T-helper 1 cell (primary cell): ENCODE measurements around the gene OLFM1.
A peak's percentile ranks its signal among the peaks of the same experiment; 100 is the strongest.

ENCODE experiments used
- DNase-seq, 5 donors: peaks; one replicate each; pipeline ENCODE4 v3.0.0-alpha.2; 2012 to 2020
- total RNA-seq, 4 donors: gene quantifications; one replicate each; lab custom pipeline; 2026; lab: John Stamatoyannopoulos, UW

Gene OLFM1
- 0 reads per million in 4 donors for total RNA-seq

DNA sequence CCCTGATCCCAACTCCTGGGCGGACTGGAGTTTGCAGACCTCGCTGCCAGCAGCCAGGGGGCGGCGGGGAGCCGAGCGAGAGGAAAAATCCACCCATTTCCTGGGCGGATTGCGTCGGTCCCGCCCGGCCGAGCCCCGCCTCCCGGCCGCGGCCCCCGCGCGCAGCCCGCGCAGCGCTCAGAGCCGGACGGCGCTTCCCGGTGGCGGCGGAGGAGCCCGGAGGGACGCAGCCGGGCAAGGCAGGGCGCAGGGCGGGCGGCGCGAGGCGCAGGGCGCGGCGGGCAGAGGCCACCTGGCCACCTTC, at the start of gene OLFM1:
OLFM1 (plus strand) TSS at position 180 of the 304 bp plus-strand sequence. CDS start 322 bp downstream, outside the sequence.
- peak in 1 of 5 donors; percentile 31 for DNase-seq

DNA sequence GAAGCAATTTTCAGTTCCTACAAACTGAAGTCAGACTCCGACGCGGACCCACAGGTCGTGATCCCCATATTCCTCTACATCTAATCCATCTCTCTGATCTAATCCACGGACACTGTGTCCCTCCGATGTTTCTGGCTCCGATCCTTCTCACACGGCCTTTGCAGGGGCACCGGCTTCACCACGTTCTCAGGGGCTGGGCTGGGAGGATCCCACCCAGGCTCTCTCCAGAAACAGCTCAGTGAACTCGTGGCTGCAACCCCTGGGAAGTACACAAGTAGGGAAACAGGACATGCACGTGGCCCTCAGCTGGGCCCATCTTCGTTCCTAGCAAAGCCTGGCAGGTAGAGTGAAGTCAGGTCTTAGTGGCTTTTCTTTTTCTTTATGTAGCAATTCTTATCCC, 49.1 kb upstream of the OLFM1 start:
- no peak for DNase-seq

DNA sequence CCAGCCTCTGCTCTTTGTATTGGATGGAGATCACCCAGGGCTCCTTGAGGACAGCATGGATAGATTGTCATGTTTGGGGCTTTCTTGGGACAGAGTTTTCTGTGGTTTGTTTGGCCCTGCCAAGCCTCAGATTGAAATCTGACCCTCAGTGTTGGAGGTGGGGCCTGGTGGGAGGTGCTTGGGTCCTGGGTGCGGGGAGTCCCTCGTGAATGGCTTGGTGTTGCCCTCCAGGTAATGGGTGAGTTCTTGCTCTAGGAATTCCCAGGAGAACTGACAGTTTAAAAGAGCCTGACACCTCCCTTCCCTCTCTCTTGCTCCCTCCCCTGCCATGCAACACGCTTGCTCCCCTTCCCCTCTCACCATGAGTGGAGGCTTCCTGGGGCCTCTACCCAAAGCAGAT, 48.6 kb upstream of the OLFM1 start:
- DNase-seq = no peak

DNA sequence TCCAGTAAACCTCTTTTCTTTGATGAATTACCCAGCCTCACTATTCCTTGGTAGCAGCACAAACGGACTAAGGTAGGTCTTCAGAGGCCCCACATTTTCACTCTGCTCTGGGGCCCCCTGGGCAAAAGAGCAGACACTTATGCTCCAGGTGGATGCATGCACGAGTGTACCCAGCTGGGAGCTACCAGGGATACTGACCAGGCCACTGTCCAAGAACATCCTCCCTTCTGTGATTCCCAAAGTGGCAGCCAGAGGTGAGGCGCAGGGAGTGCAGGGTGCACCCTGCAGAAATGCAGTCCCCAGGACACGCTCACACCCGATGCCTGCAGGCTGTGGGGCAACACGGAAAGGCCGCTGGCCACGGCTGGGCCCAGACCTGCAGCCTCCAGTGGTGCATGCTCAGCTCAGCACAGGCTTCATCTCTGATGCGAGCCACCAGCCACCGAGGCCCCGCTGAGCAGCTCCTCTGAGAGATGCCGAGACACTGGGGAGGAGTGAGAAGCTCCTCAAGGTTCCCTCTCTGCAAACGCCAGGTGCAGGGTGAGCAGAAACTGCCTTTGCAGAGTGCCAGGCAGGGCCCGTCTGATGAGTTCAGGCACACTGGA, 48.1 kb upstream of the OLFM1 start:
- no peak for DNase-seq

DNA sequence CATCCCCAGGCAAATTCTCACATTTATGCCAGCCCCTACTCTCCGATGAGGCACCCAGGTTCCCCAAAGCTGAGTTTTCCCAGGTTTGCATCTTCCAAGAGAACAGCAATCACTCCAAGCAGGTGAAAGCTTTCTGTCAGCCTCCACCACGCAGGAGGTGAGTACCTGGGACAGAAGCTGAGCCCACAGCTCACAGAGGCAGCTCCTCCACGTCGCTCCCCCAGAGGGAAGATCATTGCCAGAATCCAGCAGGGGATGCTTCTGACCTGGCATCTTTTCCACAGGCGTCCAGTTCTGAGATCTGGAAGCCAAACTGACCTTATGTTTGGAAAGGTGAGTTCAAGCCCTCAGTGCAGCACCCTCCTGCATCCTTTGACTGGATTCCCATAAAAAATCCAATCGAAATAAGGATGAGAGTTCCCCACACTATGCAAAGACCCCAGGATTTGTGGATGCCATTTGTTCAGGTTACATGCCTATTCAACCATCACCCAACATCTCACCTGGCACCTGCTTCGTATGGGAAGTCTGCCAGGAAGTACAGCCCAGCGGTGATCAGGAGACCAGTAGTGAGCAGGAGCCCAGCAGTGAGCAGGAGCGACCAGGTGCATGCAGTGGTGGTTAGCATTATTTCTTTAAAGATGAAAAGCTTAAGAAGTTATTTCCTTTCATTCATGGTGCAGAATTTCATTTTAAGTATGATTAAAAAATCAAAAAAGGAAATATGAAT, 47.4 kb upstream of the OLFM1 start:
- DNase-seq = no peak

DNA sequence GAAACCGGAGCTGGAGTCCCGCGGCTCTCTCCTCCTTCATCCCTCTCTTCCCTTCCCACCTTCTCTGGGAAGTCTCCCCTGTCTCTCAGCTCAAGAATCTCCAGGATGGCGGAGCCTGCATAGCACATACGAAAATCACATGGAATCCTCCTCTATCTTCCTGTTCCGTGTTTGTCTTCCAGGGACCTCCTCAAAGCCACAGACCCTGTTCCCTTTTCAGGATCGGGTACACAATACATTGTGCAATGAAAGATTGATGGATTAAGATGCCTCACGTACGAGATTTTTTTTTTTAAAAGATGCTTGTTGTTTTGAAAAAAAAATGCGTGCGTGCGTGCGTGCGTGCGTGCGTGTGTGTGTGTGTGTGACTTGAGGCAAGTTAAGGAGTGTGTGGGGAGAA, 46.6 kb upstream of the OLFM1 start:
- no peak for DNase-seq

DNA sequence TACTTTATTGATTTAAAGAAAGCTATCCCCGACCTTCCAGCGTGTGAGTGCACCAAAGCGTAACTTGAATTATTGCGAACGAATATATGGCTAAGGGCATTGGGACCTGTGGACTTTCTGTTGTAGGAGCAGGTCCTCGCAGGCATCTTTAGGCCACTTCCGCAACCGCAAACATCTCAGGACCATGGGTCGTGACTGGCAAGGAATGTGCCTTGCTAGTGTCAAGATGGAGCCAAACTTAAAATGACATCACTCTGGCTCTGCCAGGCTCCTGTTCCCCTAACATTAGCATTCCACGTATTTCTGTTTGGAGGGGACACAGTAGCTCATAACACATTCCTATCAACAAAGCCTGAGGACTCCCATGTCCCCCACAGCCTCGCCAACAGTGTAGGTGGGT, 44.1 kb upstream of the OLFM1 start:
- DNase-seq = no peak

DNA sequence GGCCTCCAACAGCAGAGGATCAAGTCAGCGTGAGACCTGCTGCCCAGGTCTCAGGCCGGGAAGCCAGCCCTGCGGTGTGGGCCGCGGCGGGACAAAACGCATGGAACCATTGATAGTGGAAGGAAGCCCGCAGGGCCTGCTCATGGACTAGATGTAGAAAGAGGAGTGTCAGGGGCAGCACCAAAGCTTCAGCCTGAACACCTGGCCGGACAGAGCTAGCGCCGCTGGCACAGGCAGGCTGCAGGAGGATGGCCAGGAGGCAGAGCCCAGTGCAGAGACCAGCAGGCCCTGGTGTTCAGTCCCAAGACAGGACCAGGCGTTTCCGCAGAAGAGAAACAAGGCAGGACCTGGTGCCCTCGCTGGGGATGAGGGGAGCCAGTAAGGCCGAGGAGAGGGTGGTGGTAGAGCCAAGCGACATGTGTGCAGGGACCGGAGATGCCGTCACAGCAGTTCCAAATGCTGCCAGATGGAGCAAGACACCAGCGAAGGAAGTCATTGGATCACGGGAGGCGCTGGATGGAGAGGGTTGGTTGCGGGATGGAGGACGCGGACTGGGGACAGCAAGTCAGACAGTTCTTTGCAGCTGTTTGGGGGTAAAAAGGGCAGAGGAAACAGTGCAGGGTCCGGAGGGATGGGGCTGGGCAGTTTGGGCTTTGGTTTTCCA, 42.1 kb upstream of the OLFM1 start:
- no peak for DNase-seq

DNA sequence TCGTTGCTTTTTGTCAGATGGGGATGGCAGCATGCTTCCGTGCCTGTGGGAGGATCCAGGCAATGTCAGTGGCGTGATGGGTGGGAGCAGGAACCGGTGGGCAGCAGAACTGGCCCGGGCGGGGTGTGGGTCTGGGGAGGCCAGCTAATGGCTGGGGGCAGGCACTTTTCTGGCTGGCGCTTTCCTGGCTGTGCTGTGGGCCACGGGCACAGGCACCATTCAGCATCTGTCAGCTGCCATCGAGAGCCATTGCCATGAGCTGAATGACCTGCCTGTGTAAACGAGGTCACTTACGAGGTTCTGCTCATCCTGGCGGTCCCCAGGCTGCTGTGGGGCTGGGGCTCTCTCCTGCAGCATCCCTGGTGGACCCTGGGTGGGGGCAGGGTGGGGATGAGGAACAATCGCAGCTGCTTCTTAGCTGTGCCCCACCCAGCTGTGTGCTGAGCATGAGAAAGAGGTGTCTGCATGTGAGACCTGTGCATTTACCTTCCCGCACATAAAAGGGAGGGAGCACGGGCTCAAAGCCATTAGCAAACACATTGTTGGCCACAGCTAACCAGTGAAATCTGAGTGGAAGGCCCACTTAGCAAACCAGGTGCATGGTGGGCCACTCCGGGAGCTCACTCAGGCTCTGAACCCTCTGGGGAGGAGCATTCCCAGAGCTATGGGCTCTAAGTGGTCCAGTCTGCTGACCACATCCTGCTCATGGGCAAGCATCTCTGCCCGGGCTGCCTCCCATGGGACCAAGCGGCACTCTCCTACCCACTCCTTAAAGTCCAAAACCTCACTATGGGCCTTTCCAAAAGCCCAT, 41.3 kb upstream of the OLFM1 start:
- no peak for DNase-seq

DNA sequence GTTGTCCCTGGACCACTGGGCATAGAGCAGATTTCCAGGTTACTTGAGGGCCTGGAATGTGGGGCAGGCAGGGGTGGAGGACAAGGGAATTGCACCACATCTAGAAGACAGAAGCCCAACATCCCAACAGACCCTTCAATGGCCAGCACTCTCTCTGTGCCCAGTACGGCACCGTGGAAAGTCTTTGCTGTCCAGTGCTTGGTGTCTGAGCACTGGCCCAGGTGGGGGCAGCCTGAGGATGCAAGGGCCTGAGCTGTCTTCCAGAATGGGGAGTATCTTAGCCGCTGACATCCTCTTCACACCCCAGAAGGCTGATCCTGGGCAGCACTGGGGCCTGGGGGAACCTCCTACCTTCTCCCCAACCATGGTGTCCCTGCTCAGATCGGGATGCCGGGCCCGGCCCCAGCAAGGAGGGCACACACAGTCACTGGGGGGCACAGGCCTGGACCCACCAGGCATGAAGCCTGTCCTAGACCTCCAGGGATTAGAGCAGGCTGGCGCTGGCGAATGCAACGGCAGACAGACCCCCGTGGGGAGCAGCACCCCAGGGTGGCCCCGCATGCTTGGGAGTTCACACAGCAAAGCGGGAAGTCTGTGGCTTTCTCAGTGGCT, 40.6 kb upstream of the OLFM1 start:
- DNase-seq = no peak

DNA sequence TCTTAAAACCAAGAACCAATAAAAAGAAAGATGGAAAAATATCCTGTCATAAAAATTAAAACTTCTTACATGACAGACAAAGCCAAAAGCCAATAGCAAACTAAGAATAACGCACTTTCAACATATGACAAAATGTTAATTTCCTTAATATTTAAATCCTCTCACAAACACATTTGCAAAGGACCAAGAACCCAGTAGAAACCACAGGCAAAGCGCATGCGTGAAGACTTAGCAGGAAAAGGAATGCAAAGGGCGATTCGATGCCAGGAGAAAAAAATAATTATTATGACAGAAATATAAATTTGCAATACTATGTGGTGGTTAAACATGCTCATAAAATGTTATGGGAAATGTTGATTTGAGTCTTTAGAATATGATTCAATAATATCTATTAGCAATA, 39.9 kb upstream of the OLFM1 start:
- DNase-seq = no peak

DNA sequence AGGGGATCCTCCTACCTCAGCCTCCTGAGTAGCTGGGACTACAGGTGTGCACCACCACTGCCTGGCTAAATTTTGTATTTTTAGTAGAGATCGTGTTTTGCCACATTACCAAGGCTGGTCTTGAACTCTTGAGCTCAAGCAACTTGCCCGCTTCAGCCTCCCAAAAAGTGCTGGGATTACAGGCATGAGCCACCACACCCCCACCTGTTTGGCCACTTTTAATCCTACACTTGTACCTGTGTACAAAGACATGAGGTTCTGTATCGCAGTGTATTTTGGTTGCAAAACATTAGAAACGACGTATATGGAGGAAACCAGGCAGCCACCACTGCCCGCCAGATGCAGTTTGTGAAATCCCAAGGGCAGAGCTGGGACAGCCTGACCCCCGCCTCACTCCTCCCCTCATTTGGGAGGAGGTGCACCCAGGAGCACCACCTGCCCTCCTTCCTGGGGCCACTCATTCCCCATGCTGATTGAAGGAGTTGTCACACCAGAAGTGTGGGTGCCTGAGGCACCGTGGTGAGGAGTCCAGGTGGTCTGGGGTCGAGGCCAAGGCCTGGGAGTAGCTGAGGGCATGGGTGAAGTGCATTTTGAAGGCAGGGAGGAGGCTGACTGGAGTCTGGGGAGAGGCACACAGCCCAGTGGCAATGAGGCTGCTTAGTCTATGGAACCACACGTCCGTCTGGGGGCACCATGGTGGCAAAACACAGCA, 39.3 kb upstream of the OLFM1 start:
- DNase-seq = no peak

DNA sequence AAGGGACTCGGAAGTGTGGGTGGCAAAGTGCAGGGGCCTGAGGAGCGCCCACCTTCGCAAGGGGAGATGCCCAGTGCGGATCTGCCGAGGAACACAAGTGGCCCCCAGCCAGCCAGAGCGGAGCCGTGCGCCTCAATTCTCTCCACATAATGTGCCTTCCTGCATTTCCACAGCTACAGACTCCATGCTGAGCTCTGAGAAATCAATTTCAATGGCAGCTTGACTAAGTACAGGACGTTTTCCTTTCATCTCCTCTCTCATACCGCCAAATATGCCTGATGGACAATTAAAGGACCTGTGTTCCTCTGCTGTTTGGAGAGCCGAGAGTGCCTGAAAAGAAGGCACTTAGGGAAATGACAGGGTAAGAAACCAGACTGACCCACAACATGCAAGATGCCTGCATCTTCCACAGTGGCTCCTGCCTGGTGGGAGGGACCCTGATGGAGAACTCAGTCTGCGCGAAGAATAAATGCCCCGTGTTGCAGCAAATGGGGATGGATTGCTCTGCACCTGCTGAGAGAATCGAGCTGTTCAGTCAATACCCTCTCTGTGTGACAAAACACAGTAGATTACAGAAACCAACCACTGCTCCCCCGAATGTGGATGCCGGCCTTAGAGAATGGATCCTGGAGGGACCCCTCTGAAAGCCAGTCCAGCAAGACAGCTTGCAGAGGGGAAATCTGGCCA, 38.6 kb upstream of the OLFM1 start:
- no peak for DNase-seq

DNA sequence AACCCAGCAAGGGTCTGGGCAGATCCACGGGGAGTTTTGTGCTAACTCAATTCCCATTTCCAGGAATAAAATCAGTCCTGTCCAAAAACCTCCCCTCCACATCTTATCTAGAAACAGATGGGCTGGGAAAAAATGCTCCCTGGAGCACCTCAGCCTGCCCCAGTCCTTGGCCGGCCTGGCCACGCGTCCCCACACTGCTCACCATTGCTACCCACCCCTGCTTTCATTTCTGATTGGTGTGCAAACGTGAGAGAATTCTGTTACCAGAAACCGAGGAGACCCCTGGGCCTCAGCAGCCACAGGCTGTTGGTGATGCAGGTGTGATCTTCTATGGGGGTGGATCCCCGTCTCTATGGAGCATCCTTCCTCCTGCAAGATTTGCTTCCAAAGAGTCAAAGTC, 38.0 kb upstream of the OLFM1 start:
- no peak for DNase-seq

DNA sequence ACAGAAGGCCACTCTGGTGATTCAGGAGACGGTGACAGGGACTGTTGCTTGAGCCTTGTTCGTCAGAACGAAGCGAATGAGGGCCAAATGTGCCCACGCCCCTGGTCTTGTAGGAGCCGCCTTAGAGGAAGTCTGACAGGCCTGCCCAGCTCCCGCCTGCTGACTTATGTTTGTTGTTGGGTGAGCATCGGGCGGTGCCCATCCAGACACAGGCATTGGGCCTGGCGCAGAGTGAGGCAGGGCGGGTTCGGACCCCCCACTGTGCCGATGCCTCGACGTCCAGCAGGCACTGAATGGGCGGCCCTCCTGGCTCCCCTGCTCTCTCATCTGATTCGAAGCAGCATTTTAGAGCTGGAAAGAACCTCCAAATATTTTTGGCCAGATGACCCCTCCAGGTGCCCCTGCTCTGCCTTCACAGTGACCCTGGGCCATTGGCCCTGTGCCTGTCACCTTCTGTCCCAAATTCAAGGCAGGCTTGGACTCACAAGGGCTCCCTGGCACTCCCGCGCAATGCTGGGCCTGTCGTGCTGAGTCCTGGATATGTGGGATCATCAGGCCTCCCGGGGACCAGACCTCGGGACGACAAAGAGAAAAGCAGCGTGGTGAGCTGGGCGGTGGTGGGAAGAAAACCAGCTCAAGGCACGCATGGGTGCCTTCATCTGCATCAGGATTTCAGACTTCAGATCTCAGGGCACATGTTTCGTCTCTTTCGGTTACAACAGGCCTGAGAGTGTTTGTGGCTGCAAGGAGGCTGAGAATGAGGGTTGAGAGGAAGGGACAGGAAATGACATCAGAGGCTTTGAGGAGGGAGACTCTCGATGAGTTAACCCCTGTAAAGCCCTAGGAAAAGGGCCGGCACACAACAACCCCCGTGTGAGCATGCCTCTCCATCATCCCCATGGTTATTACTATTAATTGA, 37.1 kb upstream of the OLFM1 start:
- DNase-seq = no peak

DNA sequence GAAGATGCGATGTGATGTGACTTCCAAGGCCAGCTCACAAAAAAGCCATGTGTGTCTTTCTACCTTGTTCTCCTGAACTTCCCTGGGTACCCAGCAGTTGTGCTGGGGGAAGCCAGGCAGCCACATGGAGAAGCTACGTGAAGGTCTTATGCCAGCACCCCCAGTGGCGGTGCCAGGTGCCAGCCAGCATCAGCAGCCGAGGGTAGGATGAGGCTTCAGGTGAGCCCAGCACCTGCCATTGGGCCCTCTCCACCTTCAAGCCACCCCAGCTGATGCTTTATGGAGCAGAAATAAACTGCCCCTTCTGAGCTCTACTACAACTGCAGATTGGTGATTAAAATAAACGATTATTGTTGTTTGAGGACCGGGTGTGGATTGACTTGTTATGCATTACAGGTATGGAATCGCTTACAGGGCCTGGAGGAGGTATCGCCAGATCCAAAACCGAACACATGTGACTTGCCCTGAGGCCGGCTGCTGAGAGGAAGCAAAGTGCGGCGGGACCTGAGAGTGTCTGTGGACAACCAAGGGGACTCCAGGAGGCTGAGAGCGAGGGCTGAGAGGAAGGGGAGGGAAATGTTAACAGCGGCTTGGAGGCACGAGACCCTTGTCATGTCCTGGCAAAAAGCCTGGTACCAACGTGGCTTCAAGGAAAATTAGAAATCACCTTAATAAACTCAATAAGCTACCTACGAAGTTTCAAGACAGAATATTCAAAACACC, 36.0 kb upstream of the OLFM1 start:
- no peak for DNase-seq

DNA sequence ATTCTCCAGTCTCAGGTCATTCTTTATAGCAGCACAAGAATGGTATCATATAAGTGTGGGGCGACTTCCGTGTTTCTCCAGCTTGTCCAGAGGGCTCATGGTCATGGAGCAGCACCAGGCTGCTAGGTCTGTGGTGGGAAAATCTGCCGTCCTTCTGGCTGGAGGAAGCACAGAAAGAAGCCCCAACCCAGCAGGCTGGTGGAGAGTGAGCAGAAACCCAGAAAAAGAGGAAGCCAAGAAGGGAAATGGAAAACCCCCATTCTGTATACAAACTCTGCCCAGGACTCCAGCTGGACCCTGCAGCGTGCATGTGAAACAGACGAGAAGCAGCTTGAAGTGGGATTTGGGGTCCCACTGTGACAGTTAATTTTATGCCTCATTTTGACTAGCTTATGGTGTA, 34.3 kb upstream of the OLFM1 start:
- DNase-seq = no peak

DNA sequence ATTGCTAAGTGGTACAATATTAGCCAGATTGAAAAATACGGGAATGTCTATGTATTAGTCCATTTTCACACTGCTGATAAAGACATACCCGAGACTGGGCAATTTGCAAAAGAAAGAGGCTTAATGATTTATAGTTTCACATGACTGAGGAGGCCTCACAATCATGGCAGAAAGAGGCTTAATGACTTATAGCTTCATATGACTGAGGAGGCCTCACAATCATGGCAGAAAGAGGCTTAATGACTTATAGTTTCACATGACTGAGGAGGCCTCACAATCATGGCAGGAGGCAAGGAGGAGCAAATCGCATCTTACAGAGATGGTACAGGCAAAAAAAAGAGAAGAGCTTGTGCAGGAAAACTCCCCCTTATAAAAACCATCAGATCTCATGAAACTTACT, 32.3 kb upstream of the OLFM1 start:
- no peak for DNase-seq

DNA sequence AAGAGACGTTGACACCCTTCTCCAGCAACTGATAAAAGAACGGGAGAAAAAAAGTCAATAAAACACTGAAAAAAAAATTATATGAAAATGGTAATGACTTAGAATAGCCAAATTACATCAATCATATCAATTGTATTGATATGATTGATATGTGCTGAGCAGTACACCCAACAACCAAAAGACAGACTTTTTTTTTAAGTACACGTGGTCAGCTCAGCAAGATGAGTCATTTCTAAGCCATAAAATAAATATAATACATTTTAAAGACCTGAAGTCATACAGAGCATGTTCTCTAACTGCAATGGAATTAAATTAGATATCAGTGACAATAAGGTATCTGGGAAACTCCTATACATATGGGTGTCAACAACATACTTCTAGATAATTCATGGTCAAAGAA, 30.9 kb upstream of the OLFM1 start:
- DNase-seq = no peak
